ENCODE data around the gene CACFD1. TPM values are rescaled to one million over a fixed set of nuclear protein-coding genes. Genes with fewer than 3 reads are reported as not detected.

Gene CACFD1
- total RNA-seq, 1 experiment from 2014 or later: 7.5 TPM

GRCh38 chr9:133490201-133490681 lies 30.5 kb downstream of the CACFD1 start:
- TF ChIP-seq CTCF (conservative IDR thresholded peaks at IDR 0.05; ENCODE audit: low read depth, low read length): no peak
- no peak for TF ChIP-seq EZH2 (IDR thresholded peaks at IDR 0.05; ENCODE audit: low read length, unreplicated experiment)
- TF ChIP-seq EZH2phosphoT487 (IDR thresholded peaks at IDR 0.05; ENCODE audit: borderline replicate concordance, low read length): no peak
- no TSS peak for BruUV-seq (replicated peaks)
- Histone ChIP-seq H4K20me1 (ENCODE audit: low read length) (no peaks in the 10 kb centered on the region), H3K9me3 (ENCODE audit: low read length) (no peaks in the 10 kb centered on the region), H2AFZ (ENCODE audit: low read length) (no peak overlapping the region), H3K4me3 (ENCODE audit: low read length) (no peak overlapping the region), H3K27ac (ENCODE audit: low read length) (no peak overlapping the region), H3K27me3 (ENCODE audit: low read length) (no peaks in the 10 kb centered on the region), H3K4me2 (ENCODE audit: low read length) (no peak overlapping the region), H3K36me3 (ENCODE audit: low read depth, low read length) (no peaks in the 10 kb centered on the region; the same call in 1 of the 2 replicates), H3F3A (ENCODE audit: low read length, unreplicated experiment) (no peaks in the 10 kb centered on the region), H3K79me2 (ENCODE audit: low read length) (no peaks in the 10 kb centered on the region), H3K9ac (ENCODE audit: low read length) (no peak overlapping the region), H3K9me2 (replicated peaks; ENCODE audit: low read length) (no peaks in the 10 kb centered on the region), H3K4me1 (ENCODE audit: insufficient read depth, low read length) (peaks cover 6% of the 10 kb centered on the region)
- POLR2A ChIA-PET (ENCODE audit: unreplicated experiment): no interaction called here
- CTCF ChIA-PET: no interaction called here
- ATAC-seq (no peak), DNase-seq (no peak)
- intact Hi-C loops (cut with micrococcal nuclease): no loop called here

- intact Hi-C loops (cut with micrococcal nuclease): no loop called here
- POLR2A ChIA-PET (ENCODE audit: unreplicated experiment): no interaction called here
- H3K9me2 ChIP-seq (replicated peaks; ENCODE audit: low read length): no peaks in the 10 kb centered on the region
- CTCF ChIA-PET: no interaction called here
- TF ChIP-seq CTCF (conservative IDR thresholded peaks at IDR 0.05; ENCODE audit: low read depth, low read length): no peak
- TF ChIP-seq EZH2 (IDR thresholded peaks at IDR 0.05; ENCODE audit: low read length, unreplicated experiment): no peak
- no peak for TF ChIP-seq EZH2phosphoT487 (IDR thresholded peaks at IDR 0.05; ENCODE audit: borderline replicate concordance, low read length)
- H3F3A ChIP-seq (ENCODE audit: low read length, unreplicated experiment): no peaks in the 10 kb centered on the region
- no peak overlapping the region for H3K27ac ChIP-seq (ENCODE audit: low read length)
- no peaks in the 10 kb centered on the region for H3K79me2 ChIP-seq (ENCODE audit: low read length)
- H2AFZ ChIP-seq (ENCODE audit: low read length): no peak overlapping the region
- H3K36me3 ChIP-seq (ENCODE audit: low read depth, low read length): no peaks in the 10 kb centered on the region; the same call in 1 of the 2 replicates
- H3K4me1 ChIP-seq (ENCODE audit: insufficient read depth, low read length): no peaks in the 10 kb centered on the region
- no peak overlapping the region for H3K9ac ChIP-seq (ENCODE audit: low read length)
- no peaks in the 10 kb centered on the region for H4K20me1 ChIP-seq (ENCODE audit: low read length)
- H3K9me3 ChIP-seq (ENCODE audit: low read length): no peaks in the 10 kb centered on the region
- no peaks in the 10 kb centered on the region for H3K27me3 ChIP-seq (ENCODE audit: low read length)
- BruUV-seq (replicated peaks): no TSS peak
- ATAC-seq (no peak), DNase-seq (no peak)
- H3K4me3 ChIP-seq (ENCODE audit: low read length): no peak overlapping the region
- H3K4me2 ChIP-seq (ENCODE audit: low read length): no peak overlapping the region
Observed at GRCh38 chr9:133490865-133491655, 31.3 kb downstream of the CACFD1 start.

DNA sequence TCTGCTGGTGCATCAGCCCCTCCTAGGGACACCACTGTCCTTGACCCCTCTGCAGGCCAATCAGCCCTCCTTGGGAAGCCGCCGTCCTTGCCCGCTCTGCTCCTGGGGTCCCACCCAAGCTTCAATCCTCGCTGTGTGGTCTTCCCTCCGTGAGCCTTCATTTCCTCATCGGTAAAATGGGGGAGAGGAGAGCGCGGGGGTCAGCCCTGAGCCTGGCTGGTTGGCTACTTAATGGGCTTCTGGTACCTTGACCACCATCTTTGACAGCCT lies 31.8 kb downstream of the CACFD1 start:
- Histone ChIP-seq H3K27me3 (ENCODE audit: low read length) (no peaks in the 10 kb centered on the region), H3F3A (ENCODE audit: low read length, unreplicated experiment) (no peaks in the 10 kb centered on the region), H3K4me3 (ENCODE audit: low read length) (no peak overlapping the region), H3K4me2 (ENCODE audit: low read length) (no peak overlapping the region), H3K9me2 (replicated peaks; ENCODE audit: low read length) (no peaks in the 10 kb centered on the region), H3K27ac (ENCODE audit: low read length) (no peak overlapping the region), H2AFZ (ENCODE audit: low read length) (no peak overlapping the region), H3K36me3 (ENCODE audit: low read depth, low read length) (no peaks in the 10 kb centered on the region), H4K20me1 (ENCODE audit: low read length) (no peaks in the 10 kb centered on the region), H3K9me3 (ENCODE audit: low read length) (no peaks in the 10 kb centered on the region), H3K79me2 (ENCODE audit: low read length) (no peaks in the 10 kb centered on the region), H3K4me1 (ENCODE audit: insufficient read depth, low read length) (no peaks in the 10 kb centered on the region), H3K9ac (ENCODE audit: low read length) (no peak overlapping the region)
- ATAC-seq: no peak
- intact Hi-C loops (cut with micrococcal nuclease): no loop called here
- TF ChIP-seq CTCF (conservative IDR thresholded peaks at IDR 0.05; ENCODE audit: low read depth, low read length): no peak
- TF ChIP-seq EZH2 (IDR thresholded peaks at IDR 0.05; ENCODE audit: low read length, unreplicated experiment): no peak
- TF ChIP-seq EZH2phosphoT487 (IDR thresholded peaks at IDR 0.05; ENCODE audit: borderline replicate concordance, low read length): no peak
- ChIA-PET POLR2A (ENCODE audit: unreplicated experiment) (no interaction called here), CTCF (no interaction called here)
- DNase-seq: no peak
- BruUV-seq (replicated peaks): no TSS peak
